ENCODE measurements around the gene CHRM4.
A peak's percentile ranks its signal among the peaks of the same experiment; 100 is the strongest.

Gene CHRM4

GRCh38 chr11:46362156-46363030, 29.2 kb downstream of the CHRM4 start:
- Mint-ChIP-seq H3K4me1 (peaks cover 21% of the 10 kb centered on the region), H3K9me3 (no peaks in the 10 kb centered on the region), H3K27me3 (no peaks in the 10 kb centered on the region), H3K36me3 (no peaks in the 10 kb centered on the region), H3K4me3 (peak overlapping the region; percentile 11), H3K27ac (no peak overlapping the region)
- DNase-seq (ENCODE audit: low spot score in 2 of 2) (no peak), ATAC-seq (ENCODE audit: low read depth) (no peak)

DNA sequence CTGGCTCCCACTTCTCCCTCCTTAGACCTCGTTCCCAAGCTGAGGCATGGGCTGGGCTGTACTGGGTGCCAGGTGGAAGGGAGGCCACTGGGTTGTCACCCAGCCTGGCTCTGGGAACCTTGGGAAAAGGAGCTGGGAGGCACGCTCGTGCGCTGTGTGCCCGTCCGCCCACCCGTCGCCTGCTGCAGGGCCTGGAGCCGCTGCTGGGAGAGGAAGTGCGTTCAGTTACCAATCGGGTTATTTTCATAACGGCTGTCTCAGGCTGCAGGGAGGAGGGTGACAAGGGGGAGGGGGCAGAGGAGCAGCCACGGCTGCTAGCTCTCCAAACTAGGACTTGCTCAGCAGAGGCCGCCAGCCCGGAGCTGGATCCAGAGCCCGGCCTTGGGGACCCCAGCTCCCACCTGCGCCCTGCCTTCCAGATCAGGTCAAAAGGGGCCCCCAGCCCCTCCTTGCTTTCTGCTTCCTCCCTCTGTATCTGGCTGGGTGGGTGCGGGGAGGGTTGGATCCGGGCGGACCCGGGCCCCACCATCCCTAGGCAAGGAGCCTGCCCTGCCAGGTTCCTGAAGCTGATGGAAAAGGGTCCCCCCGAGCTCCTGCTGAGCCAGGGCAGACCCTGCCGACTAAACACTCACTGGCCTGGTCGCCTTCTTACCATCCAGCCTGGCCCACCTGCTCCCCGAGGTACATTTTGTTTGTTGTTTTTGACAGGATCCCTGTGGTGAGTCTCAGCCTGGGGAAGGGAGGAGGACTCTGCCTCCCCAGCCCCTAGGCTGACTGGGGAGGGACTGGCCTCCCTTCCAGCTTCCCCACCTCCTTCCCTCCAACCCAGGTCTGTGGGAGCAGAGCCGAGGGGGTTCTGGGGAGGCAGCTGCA, 30.1 kb downstream of the CHRM4 start:
- peak overlapping the region; percentile 74 for H3K4me3 Mint-ChIP-seq
- H3K4me1 Mint-ChIP-seq, result peaks cover 23% of the 10 kb centered on the region
- H3K27me3 Mint-ChIP-seq, result no peaks in the 10 kb centered on the region
- H3K9me3 Mint-ChIP-seq, result no peaks in the 10 kb centered on the region
- H3K36me3 Mint-ChIP-seq, result no peaks in the 10 kb centered on the region
- H3K27ac Mint-ChIP-seq, result peak overlapping the region; percentile 56
- DNase-seq (ENCODE audit: low spot score in 2 of 2) (peak in 1 of 2 donors; percentile 49), ATAC-seq (ENCODE audit: low read depth) (peak; percentile 96)

- Mint-ChIP-seq H3K36me3 (no peaks in the 10 kb centered on the region), H3K27ac (peak overlapping the region; percentile 56), H3K4me1 (peaks cover 23% of the 10 kb centered on the region), H3K27me3 (no peaks in the 10 kb centered on the region), H3K9me3 (no peaks in the 10 kb centered on the region), H3K4me3 (peak overlapping the region; percentile 74)
- DNase-seq (ENCODE audit: low spot score in 2 of 2) (no peak), ATAC-seq (ENCODE audit: low read depth) (peak; percentile 29)
Measured at GRCh38 chr11:46360878-46361277, 30.7 kb downstream of the CHRM4 start.

GRCh38 chr11:46359953-46360352, 31.6 kb downstream of the CHRM4 start:
- no peak overlapping the region for H3K4me3 Mint-ChIP-seq
- DNase-seq (ENCODE audit: low spot score in 2 of 2) (no peak), ATAC-seq (ENCODE audit: low read depth) (no peak)
- H3K27ac Mint-ChIP-seq, result no peak overlapping the region
- H3K9me3 Mint-ChIP-seq, result no peaks in the 10 kb centered on the region
- H3K36me3 Mint-ChIP-seq, result no peaks in the 10 kb centered on the region
- no peaks in the 10 kb centered on the region for H3K27me3 Mint-ChIP-seq
- H3K4me1 Mint-ChIP-seq, result peaks cover 23% of the 10 kb centered on the region

DNA sequence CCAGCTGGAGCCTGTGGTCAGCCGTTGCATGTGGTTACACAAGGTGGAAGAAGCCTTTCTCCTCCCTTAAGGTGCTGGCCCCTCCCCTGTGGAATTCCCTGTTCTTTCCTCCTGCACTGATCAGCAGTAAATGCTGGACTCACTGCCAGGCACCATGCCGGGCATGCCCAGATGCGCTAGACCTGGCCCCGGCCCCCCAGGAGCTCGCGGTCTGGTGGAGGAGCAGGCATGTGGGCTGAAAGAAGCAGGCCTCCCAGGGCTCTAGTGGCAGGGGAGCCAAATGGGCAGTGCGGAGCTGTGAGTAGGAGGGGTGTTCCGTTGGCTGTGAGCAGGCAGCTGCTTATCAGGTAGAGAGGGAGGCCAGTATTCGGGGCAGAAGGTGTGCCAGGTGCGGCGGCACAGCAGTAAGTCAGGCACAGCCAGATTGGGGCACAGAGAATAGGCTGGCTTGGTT, 34.1 kb downstream of the CHRM4 start:
- peak overlapping the region; percentile 51 for H3K27ac Mint-ChIP-seq
- H3K4me3 Mint-ChIP-seq, result no peak overlapping the region
- no peak for ATAC-seq (ENCODE audit: low read depth)

GRCh38 chr11:46356924-46357482, 34.6 kb downstream of the CHRM4 start:
- H3K4me3 Mint-ChIP-seq, result no peak overlapping the region
- H3K27ac Mint-ChIP-seq, result no peak overlapping the region
- H3K27me3 Mint-ChIP-seq, result no peaks in the 10 kb centered on the region
- ATAC-seq (ENCODE audit: low read depth) (no peak), DNase-seq (ENCODE audit: low spot score in 2 of 2) (no peak)
- H3K36me3 Mint-ChIP-seq, result peaks cover 3% of the 10 kb centered on the region
- H3K4me1 Mint-ChIP-seq, result peaks cover 22% of the 10 kb centered on the region
- no peaks in the 10 kb centered on the region for H3K9me3 Mint-ChIP-seq

More for the DNA sequence above, 34.1 kb downstream of the CHRM4 start:
- Mint-ChIP-seq H3K27me3 (no peaks in the 10 kb centered on the region), H3K4me1 (peaks cover 22% of the 10 kb centered on the region), H3K9me3 (no peaks in the 10 kb centered on the region), H3K36me3 (peaks cover 3% of the 10 kb centered on the region)
- DNase-seq (ENCODE audit: low spot score in 2 of 2), result no peak

- DNase-seq (ENCODE audit: low spot score in 2 of 2), result no peak
- no peak for ATAC-seq (ENCODE audit: low read depth)
- H3K9me3 Mint-ChIP-seq, result no peaks in the 10 kb centered on the region
- H3K4me3 Mint-ChIP-seq, result no peak overlapping the region
- H3K4me1 Mint-ChIP-seq, result peaks cover 22% of the 10 kb centered on the region
- H3K27me3 Mint-ChIP-seq, result no peaks in the 10 kb centered on the region
- H3K36me3 Mint-ChIP-seq, result peaks cover 3% of the 10 kb centered on the region
- no peak overlapping the region for H3K27ac Mint-ChIP-seq
Measured at GRCh38 chr11:46353698-46354097, 37.9 kb downstream of the CHRM4 start.

GRCh38 chr11:46352063-46352841, 39.3 kb downstream of the CHRM4 start:
- DNase-seq (ENCODE audit: low spot score in 2 of 2), result no peak
- H3K4me1 Mint-ChIP-seq, result peaks cover 25% of the 10 kb centered on the region
- no peaks in the 10 kb centered on the region for H3K27me3 Mint-ChIP-seq
- no peak overlapping the region for H3K4me3 Mint-ChIP-seq
- no peak for ATAC-seq (ENCODE audit: low read depth)
- H3K9me3 Mint-ChIP-seq, result no peaks in the 10 kb centered on the region
- H3K36me3 Mint-ChIP-seq, result peaks cover 3% of the 10 kb centered on the region
- no peak overlapping the region for H3K27ac Mint-ChIP-seq

- H3K27ac Mint-ChIP-seq, result no peak overlapping the region
- ATAC-seq (ENCODE audit: low read depth) (no peak), DNase-seq (ENCODE audit: low spot score in 2 of 2) (no peak)
- peaks cover 3% of the 10 kb centered on the region for H3K36me3 Mint-ChIP-seq
- H3K27me3 Mint-ChIP-seq, result no peaks in the 10 kb centered on the region
- no peak overlapping the region for H3K4me3 Mint-ChIP-seq
- peaks cover 26% of the 10 kb centered on the region for H3K4me1 Mint-ChIP-seq
- no peaks in the 10 kb centered on the region for H3K9me3 Mint-ChIP-seq
Measured at GRCh38 chr11:46351606-46352005, 40.0 kb downstream of the CHRM4 start.

GRCh38 chr11:46351148-46351547, 40.4 kb downstream of the CHRM4 start:
- no peaks in the 10 kb centered on the region for H3K9me3 Mint-ChIP-seq
- no peak overlapping the region for H3K27ac Mint-ChIP-seq
- H3K4me3 Mint-ChIP-seq, result no peak overlapping the region
- no peaks in the 10 kb centered on the region for H3K27me3 Mint-ChIP-seq
- DNase-seq (ENCODE audit: low spot score in 2 of 2) (no peak), ATAC-seq (ENCODE audit: low read depth) (no peak)
- peaks cover 3% of the 10 kb centered on the region for H3K36me3 Mint-ChIP-seq
- H3K4me1 Mint-ChIP-seq, result peaks cover 30% of the 10 kb centered on the region

DNA sequence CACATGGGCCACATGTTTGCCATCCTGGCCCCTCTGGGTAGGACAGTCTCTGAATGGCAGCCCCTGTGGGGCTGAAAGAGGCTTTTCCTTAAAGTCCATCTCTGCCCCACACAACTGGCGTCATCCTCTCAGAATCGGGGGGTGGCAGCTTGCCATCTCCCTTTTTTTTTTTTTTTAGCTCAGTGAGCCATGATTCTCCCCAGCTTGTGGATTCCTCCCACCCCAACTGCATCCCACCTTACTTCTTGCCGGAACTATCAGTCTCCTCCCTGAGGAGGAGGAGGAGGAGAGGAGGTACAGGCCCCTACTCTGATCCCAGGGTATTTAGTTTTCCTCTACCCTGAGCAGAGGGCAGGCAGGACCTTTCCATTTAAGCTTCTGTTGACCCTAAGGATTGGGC, 40.9 kb downstream of the CHRM4 start:
- ATAC-seq (ENCODE audit: low read depth) (no peak), DNase-seq (ENCODE audit: low spot score in 2 of 2) (no peak)
- no peaks in the 10 kb centered on the region for H3K9me3 Mint-ChIP-seq
- peaks cover 3% of the 10 kb centered on the region for H3K36me3 Mint-ChIP-seq
- H3K4me3 Mint-ChIP-seq, result no peak overlapping the region
- H3K4me1 Mint-ChIP-seq, result peaks cover 32% of the 10 kb centered on the region
- no peaks in the 10 kb centered on the region for H3K27me3 Mint-ChIP-seq
- H3K27ac Mint-ChIP-seq, result no peak overlapping the region

DNA sequence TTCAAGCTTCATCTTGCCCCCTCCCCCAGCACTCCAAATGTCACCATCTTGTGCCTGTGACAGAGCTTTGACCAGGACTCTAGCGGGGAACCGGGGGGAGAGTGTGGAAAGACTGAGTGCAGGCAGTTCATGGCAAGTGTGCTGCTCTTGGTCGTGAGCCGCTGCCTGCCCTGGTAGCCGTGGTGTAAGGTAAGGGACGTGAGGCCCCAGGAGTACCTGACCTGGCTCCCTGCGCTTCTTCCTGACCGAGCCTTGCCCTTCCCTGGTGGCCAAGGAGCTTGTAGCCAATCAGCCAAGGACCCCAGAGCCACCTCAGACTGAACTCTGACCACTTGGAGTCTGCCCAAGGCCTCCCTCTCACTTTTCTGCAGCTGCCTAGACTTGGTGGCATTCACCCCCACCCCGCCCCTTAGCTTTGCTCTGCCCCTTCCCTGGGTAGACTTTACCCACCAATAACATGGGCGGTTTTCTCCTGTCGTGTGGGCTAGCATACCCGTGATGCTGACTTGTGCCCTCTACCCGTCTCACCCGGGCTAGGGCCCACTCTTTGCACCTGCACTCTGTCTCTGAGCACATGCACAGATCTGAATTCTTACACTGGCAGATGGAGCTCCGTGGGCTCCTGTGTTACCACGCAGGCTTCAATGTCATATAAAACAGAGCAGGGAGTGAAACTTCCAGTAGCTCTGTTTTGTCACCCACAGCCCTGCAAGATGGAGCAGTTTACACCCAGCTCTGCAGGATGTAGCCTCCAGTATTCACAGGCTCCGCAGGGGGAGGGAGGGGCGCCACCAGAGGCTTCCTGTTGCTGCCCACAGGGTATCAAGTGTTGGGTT, 42.8 kb downstream of the CHRM4 start:
- Mint-ChIP-seq H3K27ac (peak overlapping the region; percentile 58), H3K27me3 (no peaks in the 10 kb centered on the region), H3K4me1 (peaks cover 40% of the 10 kb centered on the region), H3K9me3 (no peaks in the 10 kb centered on the region), H3K36me3 (peaks cover 1% of the 10 kb centered on the region), H3K4me3 (peak overlapping the region; percentile 81)
- ATAC-seq (ENCODE audit: low read depth), result no peak
- DNase-seq (ENCODE audit: low spot score in 2 of 2), result no peak

Measured in memory B cell (primary cell).